Memory B cell (primary cell): ENCODE measurements around the gene FOXG1.

ENCODE experiments used
- ATAC-seq: fragments of 150-1000 bp; cut with Tn5 transposase; 2 replicates; pipeline ENCODE4 v1.10.0; 2021; ENCODE audit warnings: low read depth, mild to moderate bottlenecking, moderate library complexity
- DNase-seq, 2 donors: peaks; one replicate each; pipeline ENCODE4 v3.0.0; 2022; ENCODE audit warnings: low spot score in 2 of 2
- H3K27ac Mint-ChIP-seq: one replicate; pipeline ENCODE4 v1.8.0; 2022; ENCODE audit warnings: mild to moderate bottlenecking, moderate library complexity, mixed read lengths
- H3K27me3 Mint-ChIP-seq: one replicate; pipeline ENCODE4 v1.8.0; 2022; ENCODE audit warnings: mixed read lengths
- H3K36me3 Mint-ChIP-seq: one replicate; pipeline ENCODE4 v1.8.0; 2022; ENCODE audit warnings: mild to moderate bottlenecking, mixed read lengths
- H3K4me1 Mint-ChIP-seq: one replicate; pipeline ENCODE4 v1.8.0; 2022; ENCODE audit warnings: mixed read lengths
- H3K4me3 Mint-ChIP-seq: one replicate; pipeline ENCODE4 v1.8.0; 2022; ENCODE audit warnings: mild to moderate bottlenecking, moderate library complexity, mixed read lengths
- H3K9me3 Mint-ChIP-seq: one replicate; pipeline ENCODE4 v1.8.0; 2022; ENCODE audit warnings: mixed read lengths

Gene FOXG1

DNA sequence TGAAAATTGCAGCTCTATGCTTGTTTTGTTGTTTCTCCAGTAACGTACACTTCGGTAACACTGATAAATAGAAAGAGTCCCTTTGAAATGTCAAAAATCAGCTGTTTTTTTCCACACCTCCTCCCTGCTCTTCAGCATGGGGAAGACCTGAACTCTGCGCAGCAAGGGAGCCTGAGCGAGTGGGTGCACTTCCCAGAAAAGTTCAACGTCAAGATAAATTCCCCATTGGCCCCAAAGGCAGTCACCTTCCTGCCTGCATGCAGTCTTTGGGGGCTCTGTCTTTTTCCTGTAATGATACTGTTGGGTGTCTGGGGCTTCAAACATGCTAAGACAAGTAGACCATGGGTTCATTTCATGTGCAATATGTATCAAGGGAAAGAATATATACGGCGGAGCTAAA lies 8.8 kb upstream of the FOXG1 start:
- no peak overlapping the region for H3K4me3 Mint-ChIP-seq
- peaks cover 3% of the 10 kb centered on the region for H3K9me3 Mint-ChIP-seq
- H3K4me1 Mint-ChIP-seq = peaks cover 3% of the 10 kb centered on the region
- H3K27me3 Mint-ChIP-seq = peaks cover 36% of the 10 kb centered on the region
- H3K36me3 Mint-ChIP-seq = peaks cover 2% of the 10 kb centered on the region
- H3K27ac Mint-ChIP-seq = no peak overlapping the region
- ATAC-seq = no peak
- DNase-seq = no peak

DNA sequence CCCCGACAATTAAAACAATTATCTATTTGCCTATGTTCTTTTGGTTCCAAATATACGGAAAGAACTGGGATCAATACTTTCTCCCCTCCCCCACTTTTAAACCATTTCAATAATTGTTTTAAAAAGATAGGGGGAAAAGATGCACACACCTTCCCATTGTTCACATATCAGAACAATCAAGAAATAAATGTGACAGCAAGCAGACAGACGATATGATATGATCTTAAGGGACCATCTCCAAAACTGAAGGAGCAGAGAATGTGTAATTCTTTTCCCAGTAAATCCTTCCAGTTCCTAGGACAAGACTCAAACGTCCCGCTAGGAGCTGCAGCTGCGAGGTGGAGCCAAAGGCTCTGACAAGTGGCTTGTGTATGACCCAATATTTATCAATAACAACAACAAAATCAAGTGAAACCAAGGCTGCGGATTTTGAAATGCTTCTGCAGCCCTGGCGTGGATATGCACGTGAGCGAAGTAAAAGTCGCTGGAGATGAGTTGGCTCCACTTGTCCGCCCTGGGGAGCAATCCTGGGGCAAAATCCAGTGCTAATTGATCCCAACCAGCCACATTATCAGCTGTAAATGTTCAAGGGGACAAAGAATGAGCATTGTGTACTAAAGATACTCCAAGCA lies 8.2 kb upstream of the FOXG1 start:
- peaks cover 2% of the 10 kb centered on the region for H3K36me3 Mint-ChIP-seq

DNA sequence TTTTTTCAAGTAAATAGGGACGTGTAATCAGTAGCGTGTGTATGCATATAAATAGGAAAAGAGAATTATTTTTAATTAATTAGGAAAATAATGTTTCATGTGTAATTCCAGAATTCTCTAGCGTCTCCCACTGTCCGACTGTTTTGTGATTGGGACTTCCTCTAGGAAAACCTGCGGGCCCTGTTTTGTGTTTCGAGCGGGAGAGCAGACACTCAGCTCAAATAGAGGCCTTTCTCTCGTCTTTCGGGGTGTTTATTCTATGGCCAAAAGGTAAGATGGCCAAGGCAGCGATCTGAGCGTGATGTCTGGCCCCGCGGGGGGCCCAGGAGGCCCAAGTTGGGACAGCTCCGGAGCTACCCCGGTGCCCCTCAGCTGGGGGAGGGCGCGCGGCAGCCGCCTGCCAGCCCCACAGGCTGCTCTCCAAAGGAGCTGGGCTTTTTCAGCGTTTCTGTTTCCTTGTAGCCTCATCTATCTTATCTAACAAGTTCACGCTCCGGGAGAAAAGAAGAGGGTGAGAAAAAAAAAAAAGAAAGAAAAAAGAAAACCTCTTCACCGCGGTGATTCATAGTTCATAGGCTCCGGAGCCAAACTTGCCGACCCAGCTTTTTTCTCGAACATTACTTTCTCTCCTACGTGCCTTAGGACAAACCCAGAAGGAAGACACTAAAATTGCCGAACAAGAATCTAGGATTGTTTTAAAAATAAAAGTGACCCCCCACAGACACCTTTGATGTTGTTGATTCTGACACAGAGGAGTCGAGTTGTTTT lies 7.5 kb upstream of the FOXG1 start:
- peaks cover 3% of the 10 kb centered on the region for H3K9me3 Mint-ChIP-seq
- DNase-seq = no peak
- H3K27me3 Mint-ChIP-seq = peaks cover 34% of the 10 kb centered on the region
- no peak overlapping the region for H3K4me3 Mint-ChIP-seq
- peaks cover 2% of the 10 kb centered on the region for H3K36me3 Mint-ChIP-seq
- no peak overlapping the region for H3K27ac Mint-ChIP-seq
- ATAC-seq = no peak
- peaks cover 3% of the 10 kb centered on the region for H3K4me1 Mint-ChIP-seq

More for the DNA sequence above, 8.2 kb upstream of the FOXG1 start:
- DNase-seq (no peak), ATAC-seq (no peak)
- peaks cover 3% of the 10 kb centered on the region for H3K4me1 Mint-ChIP-seq
- H3K27me3 Mint-ChIP-seq = peaks cover 33% of the 10 kb centered on the region
- no peak overlapping the region for H3K4me3 Mint-ChIP-seq
- H3K27ac Mint-ChIP-seq = no peak overlapping the region
- H3K9me3 Mint-ChIP-seq = peaks cover 3% of the 10 kb centered on the region

DNA sequence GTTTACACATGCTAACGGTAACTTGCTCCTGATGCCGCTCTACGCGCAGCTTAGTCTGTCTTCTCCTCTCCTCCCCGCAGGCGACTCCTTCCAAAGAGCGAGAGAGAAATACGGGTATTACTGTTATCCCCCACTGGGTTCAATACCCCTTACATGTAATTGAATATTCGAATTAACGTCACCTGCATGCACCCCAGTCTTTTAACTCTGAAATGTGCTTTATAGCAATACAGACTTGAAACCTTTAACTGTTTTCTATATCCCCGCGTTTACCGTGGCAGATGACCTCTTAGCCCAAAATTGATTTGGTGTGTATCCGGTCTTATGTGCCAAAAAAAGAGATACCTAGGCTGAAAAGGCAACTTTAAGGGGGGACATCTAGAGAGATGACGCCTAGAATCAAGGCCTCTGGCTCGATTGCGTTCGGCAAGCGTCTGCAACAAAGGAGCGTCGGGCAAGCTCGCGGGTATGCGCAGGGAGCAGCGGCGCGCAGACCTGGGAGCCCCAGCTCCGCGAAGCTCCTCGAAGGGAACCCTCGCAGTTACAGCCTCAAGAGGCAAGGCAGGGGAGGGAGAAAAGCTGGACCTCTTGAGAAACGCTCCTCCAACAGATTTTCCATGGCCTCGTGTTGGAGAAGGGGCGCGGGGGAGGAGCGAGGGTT lies 6.8 kb upstream of the FOXG1 start:
- Mint-ChIP-seq H3K4me3 (no peak overlapping the region), H3K9me3 (peaks cover 3% of the 10 kb centered on the region), H3K36me3 (peaks cover 2% of the 10 kb centered on the region), H3K27ac (no peak overlapping the region), H3K4me1 (peaks cover 3% of the 10 kb centered on the region), H3K27me3 (peaks cover 37% of the 10 kb centered on the region)
- ATAC-seq = no peak
- no peak for DNase-seq

DNA sequence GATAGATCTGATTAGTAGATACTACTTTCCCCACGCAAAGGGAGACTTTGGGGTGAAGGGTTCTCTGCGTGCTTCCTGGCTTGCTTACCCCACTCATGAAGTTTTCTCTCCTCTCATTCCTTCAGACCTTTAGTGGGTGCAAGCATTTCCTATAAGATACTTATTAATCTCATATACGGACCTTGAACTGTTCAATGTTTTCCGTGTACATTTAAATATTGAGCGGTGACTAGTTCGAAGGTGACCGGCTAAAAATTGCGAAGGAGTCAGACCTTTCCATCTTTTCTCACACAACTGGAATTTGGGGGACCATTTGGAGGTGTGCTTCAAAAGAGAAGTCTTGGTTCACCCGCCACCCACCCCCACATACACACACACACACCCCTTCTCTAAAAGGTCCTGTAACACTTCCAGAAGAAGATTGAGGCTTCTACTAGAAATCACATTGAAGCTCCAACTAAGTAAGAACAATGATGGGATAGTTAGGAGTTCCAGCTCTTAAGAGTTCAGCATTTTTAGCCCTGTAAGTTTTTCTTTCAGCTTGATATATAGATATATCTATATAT lies 6.1 kb upstream of the FOXG1 start:
- Mint-ChIP-seq H3K4me3 (no peak overlapping the region), H3K9me3 (peaks cover 3% of the 10 kb centered on the region), H3K4me1 (peaks cover 3% of the 10 kb centered on the region), H3K27ac (no peak overlapping the region), H3K36me3 (peaks cover 2% of the 10 kb centered on the region), H3K27me3 (peaks cover 41% of the 10 kb centered on the region)
- no peak for DNase-seq
- no peak for ATAC-seq

DNA sequence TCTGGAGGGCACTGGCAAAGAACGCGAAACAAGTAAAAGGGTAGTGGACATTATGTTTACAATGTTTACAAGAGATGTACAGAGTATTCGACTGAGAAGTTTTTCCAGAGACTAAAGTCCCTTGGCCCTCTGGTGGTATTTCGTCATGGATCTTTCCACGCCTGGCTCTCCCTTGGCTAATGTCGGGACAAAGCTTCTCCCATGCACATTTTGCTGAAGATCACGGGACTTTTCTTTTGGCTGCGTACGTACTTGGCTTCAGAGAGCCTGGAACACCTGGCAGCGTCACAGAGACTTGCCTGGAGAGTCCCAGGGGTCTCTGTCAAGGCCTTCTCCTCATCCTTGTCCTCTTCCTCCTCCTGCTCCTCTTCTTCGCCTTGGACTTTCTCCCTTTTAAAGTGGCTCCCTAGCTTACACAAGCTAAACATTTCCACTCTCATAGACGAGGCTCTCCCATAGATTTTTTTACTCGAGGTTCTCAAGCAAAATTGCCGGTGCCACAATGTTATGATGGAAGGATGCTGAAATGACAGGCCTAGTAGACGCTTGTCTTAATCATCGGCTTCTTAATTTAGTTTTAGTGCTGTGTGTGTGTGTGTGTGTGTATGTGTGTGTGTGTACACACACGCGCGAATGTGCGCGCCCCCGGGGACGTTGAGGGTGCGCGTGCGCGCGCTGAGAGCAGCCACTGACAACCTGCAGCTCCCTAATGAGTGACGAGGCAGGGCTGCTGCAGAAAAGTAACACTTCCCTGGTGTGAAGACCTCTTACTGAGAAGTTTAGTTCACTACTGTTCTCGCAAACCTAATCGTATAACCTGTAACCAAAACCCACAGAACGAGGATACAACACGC lies 4.9 kb upstream of the FOXG1 start:
- Mint-ChIP-seq H3K27ac (no peak overlapping the region), H3K36me3 (no peaks in the 10 kb centered on the region), H3K27me3 (peaks cover 43% of the 10 kb centered on the region), H3K4me3 (no peak overlapping the region), H3K4me1 (peaks cover 3% of the 10 kb centered on the region), H3K9me3 (peaks cover 4% of the 10 kb centered on the region)
- no peak for ATAC-seq
- no peak for DNase-seq

DNA sequence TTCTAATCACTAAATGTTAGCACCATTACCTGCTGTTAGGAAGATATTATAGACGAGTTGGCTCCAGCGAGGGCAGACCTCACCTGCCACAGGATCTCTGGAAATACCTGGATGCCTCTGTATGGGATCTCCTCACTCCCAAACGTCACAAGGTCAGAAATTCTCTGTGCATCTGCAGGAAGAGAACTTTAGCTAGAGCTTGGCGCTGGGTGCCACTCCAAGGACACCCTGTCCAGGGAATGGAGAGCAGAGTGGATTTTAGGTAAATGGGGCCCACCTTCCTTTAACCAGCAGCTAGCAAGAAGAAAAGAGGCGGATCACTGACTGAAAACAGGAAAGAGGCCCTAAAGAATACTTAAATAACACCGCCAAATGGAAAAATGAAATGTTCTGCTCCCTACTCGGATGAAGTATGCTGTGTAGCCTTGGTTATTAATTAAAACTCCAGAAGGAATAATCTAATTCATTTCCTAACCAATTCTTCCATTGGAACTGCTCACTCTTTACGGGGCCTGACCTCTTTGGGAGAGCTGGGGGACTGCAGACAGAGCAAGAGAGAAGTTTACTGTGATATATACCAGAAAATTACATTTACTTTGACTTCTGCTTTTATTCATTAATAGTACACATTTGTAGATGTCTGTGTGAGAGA lies 4.2 kb upstream of the FOXG1 start:
- no peak overlapping the region for H3K4me3 Mint-ChIP-seq
- H3K9me3 Mint-ChIP-seq = peaks cover 4% of the 10 kb centered on the region
- peaks cover 39% of the 10 kb centered on the region for H3K27me3 Mint-ChIP-seq
- peaks cover 3% of the 10 kb centered on the region for H3K4me1 Mint-ChIP-seq
- ATAC-seq (no peak), DNase-seq (no peak)
- no peaks in the 10 kb centered on the region for H3K36me3 Mint-ChIP-seq
- H3K27ac Mint-ChIP-seq = no peak overlapping the region

DNA sequence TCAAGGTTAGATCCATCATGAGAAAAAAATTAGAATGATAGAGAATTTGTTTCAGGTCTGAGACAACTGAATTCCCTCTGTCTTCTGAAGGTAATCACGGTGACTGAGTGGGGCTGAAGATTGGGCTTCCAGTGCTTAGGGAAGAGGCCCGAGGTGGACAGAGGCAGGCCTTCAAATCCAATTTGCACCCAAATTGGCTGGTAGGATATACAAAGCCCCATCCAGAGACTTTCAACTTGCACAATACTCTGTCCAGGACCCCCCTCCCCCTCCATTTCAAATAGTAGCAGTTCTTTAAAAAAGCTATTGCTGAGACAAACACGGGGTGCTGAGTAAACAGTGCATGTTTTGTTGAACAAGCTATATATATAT lies 3.6 kb upstream of the FOXG1 start:
- peaks cover 4% of the 10 kb centered on the region for H3K9me3 Mint-ChIP-seq
- no peaks in the 10 kb centered on the region for H3K36me3 Mint-ChIP-seq
- peaks cover 37% of the 10 kb centered on the region for H3K27me3 Mint-ChIP-seq
- no peak overlapping the region for H3K4me3 Mint-ChIP-seq
- no peak for ATAC-seq
- H3K27ac Mint-ChIP-seq = no peak overlapping the region
- peaks cover 3% of the 10 kb centered on the region for H3K4me1 Mint-ChIP-seq
- DNase-seq = no peak

DNA sequence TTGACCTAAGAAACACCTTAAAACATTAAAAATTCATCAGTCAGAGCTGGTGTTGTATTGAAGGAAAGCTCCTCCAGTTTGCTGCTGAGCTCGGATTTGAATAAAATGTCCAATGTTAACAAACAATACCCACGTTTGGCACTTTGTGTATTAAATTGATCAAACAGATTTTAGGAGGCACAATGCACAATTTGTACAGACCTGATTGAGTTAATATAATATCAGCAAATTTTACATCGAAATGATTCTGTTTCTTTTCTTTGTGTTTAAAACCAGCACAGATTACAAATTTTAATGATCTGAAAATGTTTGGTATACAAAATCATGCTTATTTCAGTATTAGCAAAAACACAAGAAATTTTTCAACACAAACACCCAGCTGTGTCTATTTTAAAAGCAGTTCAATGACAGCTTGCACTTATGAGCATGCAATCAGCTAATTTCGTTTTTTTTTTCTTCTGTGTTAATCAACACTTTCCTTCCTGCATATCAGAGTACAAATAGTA lies 2.8 kb upstream of the FOXG1 start:
- no peak overlapping the region for H3K4me3 Mint-ChIP-seq
- peaks cover 41% of the 10 kb centered on the region for H3K27me3 Mint-ChIP-seq
- peaks cover 4% of the 10 kb centered on the region for H3K9me3 Mint-ChIP-seq
- ATAC-seq (no peak), DNase-seq (no peak)
- no peaks in the 10 kb centered on the region for H3K36me3 Mint-ChIP-seq
- H3K4me1 Mint-ChIP-seq = peaks cover 3% of the 10 kb centered on the region
- no peak overlapping the region for H3K27ac Mint-ChIP-seq

DNA sequence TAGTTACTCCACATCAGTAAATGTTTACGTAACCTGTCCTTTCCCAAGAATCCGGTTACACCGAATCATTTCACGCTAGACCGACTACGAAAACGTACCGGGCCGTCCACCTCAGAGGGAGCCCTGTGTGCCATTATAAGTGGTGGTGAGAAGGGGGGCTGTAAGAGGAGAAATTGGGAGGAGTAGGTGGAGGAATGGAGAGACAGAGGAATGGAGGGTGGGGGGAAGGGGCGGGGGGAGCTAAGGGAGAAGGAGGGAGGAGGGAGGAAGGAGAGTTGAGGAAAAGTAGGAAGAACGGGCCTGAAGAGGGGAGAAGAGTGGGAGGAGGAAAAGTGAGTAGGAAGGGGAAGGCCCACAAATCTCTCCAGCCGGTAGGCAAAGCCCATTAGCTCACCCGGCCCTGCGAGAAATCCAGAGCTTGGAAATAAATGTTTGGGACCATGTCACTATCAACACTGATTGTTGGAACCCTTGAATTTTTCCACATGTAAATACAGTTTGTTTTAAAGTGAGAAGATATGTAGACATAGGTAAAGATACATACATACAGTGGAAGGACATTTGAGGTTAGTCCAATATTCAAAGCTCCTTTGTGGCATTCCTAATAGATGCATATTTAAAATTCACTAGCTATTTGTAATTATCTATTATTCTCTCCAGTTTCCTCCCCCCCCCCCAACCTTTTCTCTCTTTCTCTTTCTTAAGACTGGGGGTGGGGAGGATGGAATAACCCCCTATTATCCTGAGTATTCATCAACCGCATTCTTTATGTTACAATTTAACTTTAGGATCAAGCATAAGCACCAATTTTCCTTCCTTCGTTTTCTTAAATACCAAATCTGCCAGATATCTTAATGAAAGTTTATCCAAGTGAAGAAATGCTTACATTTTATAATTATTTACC lies 2.1 kb upstream of the FOXG1 start:
- Mint-ChIP-seq H3K4me1 (peaks cover 3% of the 10 kb centered on the region), H3K27ac (no peak overlapping the region), H3K9me3 (peaks cover 4% of the 10 kb centered on the region), H3K36me3 (no peaks in the 10 kb centered on the region), H3K27me3 (peaks cover 41% of the 10 kb centered on the region), H3K4me3 (no peak overlapping the region)
- ATAC-seq = no peak
- DNase-seq = no peak

DNA sequence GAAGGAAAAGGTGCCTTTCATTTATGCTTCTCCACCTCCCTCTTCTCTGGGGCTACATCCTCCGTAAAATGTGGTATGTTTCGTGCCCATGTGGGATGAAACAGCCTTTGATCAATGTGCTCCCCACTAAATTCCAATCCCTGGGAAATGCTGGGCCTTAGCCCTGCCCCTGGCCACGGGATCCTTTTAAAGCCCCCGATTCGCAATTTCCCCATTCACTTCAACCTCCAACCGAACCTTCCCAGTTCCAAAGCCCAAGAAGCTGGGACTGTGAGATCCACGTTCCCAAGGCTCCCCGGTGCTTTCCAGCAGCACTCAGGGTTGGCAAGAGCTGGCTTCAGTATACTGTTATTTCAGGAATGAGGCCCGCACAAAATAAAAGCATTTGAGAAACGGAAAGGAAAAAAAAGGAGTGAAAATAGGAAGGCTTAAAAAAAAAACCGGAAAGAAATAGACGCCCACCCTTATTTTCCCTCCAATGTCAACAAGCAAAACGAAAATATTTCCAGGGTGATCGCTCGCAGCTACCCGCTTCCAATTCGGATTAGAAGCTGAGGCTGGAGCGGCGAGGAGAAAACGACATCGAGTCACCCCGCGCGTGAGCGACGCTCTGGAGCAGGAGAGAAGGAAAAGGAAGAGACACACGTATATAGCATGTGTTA lies 1.3 kb upstream of the FOXG1 start:
- peaks cover 3% of the 10 kb centered on the region for H3K4me1 Mint-ChIP-seq
- peaks cover 4% of the 10 kb centered on the region for H3K9me3 Mint-ChIP-seq
- peaks cover 34% of the 10 kb centered on the region for H3K27me3 Mint-ChIP-seq
- ATAC-seq (no peak), DNase-seq (no peak)
- no peaks in the 10 kb centered on the region for H3K36me3 Mint-ChIP-seq
- H3K4me3 Mint-ChIP-seq = no peak overlapping the region
- no peak overlapping the region for H3K27ac Mint-ChIP-seq

DNA sequence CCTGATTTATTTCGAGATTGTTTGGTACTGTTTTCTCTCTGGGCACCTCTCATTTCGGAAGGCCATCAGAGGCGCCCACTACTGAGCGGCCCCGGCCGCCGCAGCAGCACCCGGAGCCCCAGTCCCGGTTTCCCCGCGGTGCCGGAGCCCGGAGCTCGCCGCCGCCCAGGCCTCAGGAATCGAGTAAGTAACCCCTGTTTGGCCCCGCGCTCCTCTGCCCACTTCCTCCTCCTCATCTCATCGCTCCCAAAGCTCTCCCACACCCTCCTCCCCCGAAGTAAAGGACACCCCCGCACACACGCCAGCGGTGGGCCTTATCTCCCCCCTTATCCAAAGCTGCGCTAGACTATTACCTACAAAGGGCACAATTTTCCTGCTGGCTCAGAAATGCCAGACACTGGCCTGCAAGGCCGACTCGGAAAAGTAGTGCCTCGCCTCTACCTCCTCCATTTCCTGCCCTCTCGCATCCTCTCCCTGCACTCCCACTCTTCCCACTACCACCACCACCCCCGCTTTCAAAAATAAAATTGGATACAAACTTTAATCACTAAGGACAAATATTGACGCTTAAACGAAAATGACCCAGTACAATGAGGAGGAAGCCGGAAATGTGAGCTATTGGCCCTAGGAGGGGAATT lies 637 bp upstream of the FOXG1 start:
- DNase-seq (no peak), ATAC-seq (no peak)
- Mint-ChIP-seq H3K27me3 (peaks cover 33% of the 10 kb centered on the region), H3K27ac (peak overlapping the region; percentile 58), H3K4me1 (peaks cover 3% of the 10 kb centered on the region), H3K4me3 (peak overlapping the region; percentile 9), H3K36me3 (no peaks in the 10 kb centered on the region), H3K9me3 (peaks cover 4% of the 10 kb centered on the region)
